H9 (cell line): Measurements from ENCODE around the gene ARHGAP15. TPM values are rescaled to one million over a fixed set of nuclear protein-coding genes. Genes with fewer than 3 reads are reported as not detected.

Experiments
- DNase-seq: peaks from one replicate; pipeline ENCODE4 v3.0.0-alpha.2; 2017
- H2AFZ ChIP-seq: one replicate; pipeline ENCODE4 v1.6.1; 2013; ENCODE audit warnings: mild to moderate bottlenecking, low read length, control low read depth, moderate library complexity
- H2AK5ac ChIP-seq: 2 replicates; pipeline ENCODE4 v1.6.1; 2013; ENCODE audit warnings: low read length, control low read depth, mixed read lengths; ENCODE audit not compliant: insufficient read length
- H2BK120ac ChIP-seq: one replicate; pipeline ENCODE4 v1.6.1; 2013; ENCODE audit warnings: low read depth, mild to moderate bottlenecking, low read length, control low read depth, inconsistent platforms; ENCODE audit not compliant: poor library complexity, severe bottlenecking
- H2BK12ac ChIP-seq: 2 replicates; pipeline ENCODE4 v1.6.1; 2013; ENCODE audit warnings: low read length, control low read depth, mixed read lengths, low read depth; ENCODE audit not compliant: insufficient read length
- H2BK15ac ChIP-seq: 2 replicates; pipeline ENCODE4 v1.6.1; 2013; ENCODE audit warnings: low read depth, low read length, control low read depth
- H2BK20ac ChIP-seq: one replicate; pipeline ENCODE4 v1.6.1; 2013; ENCODE audit warnings: low read depth, mild to moderate bottlenecking, low read length, control low read depth, inconsistent platforms; ENCODE audit not compliant: poor library complexity, severe bottlenecking
- H2BK5ac ChIP-seq: 2 replicates; pipeline ENCODE4 v1.6.1; 2013; ENCODE audit warnings: low read length, control low read depth, mixed read lengths; ENCODE audit not compliant: insufficient read length
- H3K14ac ChIP-seq: 2 replicates; pipeline ENCODE4 v1.6.1; 2013; ENCODE audit warnings: low read length, control low read depth; ENCODE audit not compliant: insufficient read depth
- H3K18ac ChIP-seq: 2 replicates; pipeline ENCODE4 v1.6.1; 2013; ENCODE audit warnings: low read depth, mild to moderate bottlenecking, mixed read lengths, low read length, control low read depth; ENCODE audit not compliant: insufficient read length
- H3K23ac ChIP-seq: 2 replicates; pipeline ENCODE4 v1.6.1; 2013; ENCODE audit warnings: low read length, control low read depth, mixed read lengths, low read depth; ENCODE audit not compliant: insufficient read length
- H3K23me2 ChIP-seq: 2 replicates; pipeline ENCODE4 v1.6.1; 2013; ENCODE audit warnings: low read depth, mild to moderate bottlenecking, mixed read lengths, low read length, control low read depth; ENCODE audit not compliant: insufficient read length, poor library complexity, severe bottlenecking
- H3K27ac ChIP-seq: 2 replicates; pipeline ENCODE4 v1.5.1; 2013; ENCODE audit warnings: low read length, control low read depth, mixed read lengths, low read depth; ENCODE audit not compliant: insufficient read length
- H3K27me3 ChIP-seq: 2 replicates; pipeline ENCODE4 v1.6.1; 2013; ENCODE audit warnings: low read length, control low read depth, inconsistent platforms; ENCODE audit not compliant: insufficient read depth
- H3K4ac ChIP-seq: 2 replicates; pipeline ENCODE4 v1.6.1; 2013; ENCODE audit warnings: low read depth, mild to moderate bottlenecking, control low read depth, inconsistent platforms, low read length, moderate library complexity
- H3K4me1 ChIP-seq: 2 replicates; pipeline ENCODE4 v1.6.1; 2013; ENCODE audit warnings: low read length, control low read depth, inconsistent platforms; ENCODE audit not compliant: insufficient read depth
- H3K4me2 ChIP-seq: 2 replicates; pipeline ENCODE4 v1.6.1; 2013; ENCODE audit warnings: low read length, control low read depth, mixed read lengths; ENCODE audit not compliant: insufficient read length, insufficient read depth
- H3K56ac ChIP-seq: 2 replicates; pipeline ENCODE4 v1.6.1; 2013; ENCODE audit warnings: low read depth, mild to moderate bottlenecking, mixed read lengths, low read length, control low read depth; ENCODE audit not compliant: insufficient read length
- H3K79me1 ChIP-seq: 2 replicates; pipeline ENCODE4 v1.6.1; 2013; ENCODE audit warnings: low read depth, mild to moderate bottlenecking, moderate library complexity, low read length, control low read depth, inconsistent platforms; ENCODE audit not compliant: insufficient read depth, poor library complexity, severe bottlenecking
- H3K79me2 ChIP-seq: 2 replicates; pipeline ENCODE4 v1.6.1; 2013; ENCODE audit warnings: low read length, control low read depth, inconsistent platforms; ENCODE audit not compliant: insufficient read depth
- H3K9ac ChIP-seq: 2 replicates; pipeline ENCODE4 v1.6.1; 2013; ENCODE audit warnings: low read length, control low read depth, mixed read lengths; ENCODE audit not compliant: insufficient read length; ENCODE audit errors: extremely low read depth
- H3K9me3 ChIP-seq: one replicate; pipeline ENCODE4 v1.6.1; 2013; ENCODE audit warnings: low read depth, low read length, inconsistent platforms; ENCODE audit not compliant: control insufficient read depth
- H3T11ph ChIP-seq: one replicate; pipeline ENCODE4 v1.6.1; 2013; ENCODE audit warnings: mild to moderate bottlenecking, low read length, control low read depth, inconsistent platforms
- H4K20me1 ChIP-seq: one replicate; pipeline ENCODE4 v1.6.1; 2013; ENCODE audit not compliant: control insufficient read depth, insufficient read length, insufficient read depth
- H4K5ac ChIP-seq: 2 replicates; pipeline ENCODE4 v1.6.1; 2013; ENCODE audit warnings: low read depth, mild to moderate bottlenecking, mixed read lengths, low read length, control low read depth; ENCODE audit not compliant: insufficient read length
- H4K8ac ChIP-seq: replicated peaks from 2 replicates; pipeline ENCODE4 v1.6.1; 2013; ENCODE audit warnings: low read length, control low read depth, mixed read lengths, low read depth; ENCODE audit not compliant: insufficient read length
- H4K91ac ChIP-seq: 2 replicates; pipeline ENCODE4 v1.6.1; 2013; ENCODE audit warnings: low read depth, mild to moderate bottlenecking, moderate library complexity, mixed read lengths, low read length, control low read depth; ENCODE audit not compliant: insufficient read length
- H3K27ac Mint-ChIP-seq, 3 experiments: 2 replicates in 2 of 3; 3 replicates in 1 of 3; pipeline ENCODE4 v1.8.0; 2020 to 2021; ENCODE audit warnings: mixed read lengths in 3 of 3, mild to moderate bottlenecking in 1 of 3, moderate library complexity in 1 of 3
- H3K27me3 Mint-ChIP-seq: 2 replicates; pipeline ENCODE4 v1.8.0; 2021; ENCODE audit warnings: low read depth, mild to moderate bottlenecking, moderate library complexity, mixed read lengths
- H3K36me3 Mint-ChIP-seq, 3 experiments: 2 replicates in 2 of 3; 3 replicates in 1 of 3; pipeline ENCODE4 v1.8.0; 2020 to 2021; ENCODE audit warnings: low read depth in 3 of 3, mixed read lengths in 3 of 3; ENCODE audit not compliant: insufficient read depth in 1 of 3
- H3K4me1 Mint-ChIP-seq, 2 experiments: 2 replicates each; pipeline ENCODE4 v1.8.0; 2020; ENCODE audit warnings: mixed read lengths in 2 of 2
- H3K4me3 Mint-ChIP-seq, 2 experiments: 2 replicates in 1 of 2; 3 replicates in 1 of 2; pipeline ENCODE4 v1.8.0; 2020 to 2021; ENCODE audit warnings: mild to moderate bottlenecking in 2 of 2, mixed read lengths in 2 of 2, moderate library complexity in 1 of 2
- H3K9me3 Mint-ChIP-seq, 2 experiments: 2 replicates in 1 of 2; 3 replicates in 1 of 2; pipeline ENCODE4 v1.8.0; 2020; ENCODE audit warnings: mild to moderate bottlenecking in 2 of 2, mixed read lengths in 2 of 2, moderate library complexity in 1 of 2
- CTCF ChIP-seq: fragments of 200-600 bp; sonication (generic); conservative IDR thresholded peaks from 3 replicates; pipeline ENCODE4 v1.8.0; 2021; ENCODE audit warnings: antibody characterized with exemption, mild to moderate bottlenecking
- WGBS: extraction: QIAGEN DNeasy Blood & Tissue Kit; methylation state at CpG from one replicate; pipeline ENCODE4 v1.1.7; 2013; ENCODE audit warnings: missing lambda C conversion rate, low lambda C conversion rate, mixed read lengths; ENCODE audit not compliant: insufficient read length; ENCODE audit errors: extremely low coverage; 5-methylcytosine and 5-hydroxymethylcytosine counted together
- total RNA-seq: library from RNA; stranded (reverse); gene quantifications from 2 replicates; pipeline ENCODE4 v1.2.1, GENCODE V29; 2021

Gene ARHGAP15
- total RNA-seq, 1 experiment from 2014 or later = not detected

- Histone ChIP-seq H3K9me3 (no peaks in the 10 kb centered on the region), H2BK15ac (no peak overlapping the region), H4K91ac (no peak overlapping the region), H2BK120ac (no peak overlapping the region), H3K79me2 (no peaks in the 10 kb centered on the region), H4K20me1 (no peaks in the 10 kb centered on the region), H4K8ac (no peak overlapping the region), H3K4ac (no peak overlapping the region), H2BK5ac (no peak overlapping the region), H3K4me1 (no peaks in the 10 kb centered on the region), H3K27me3 (no peaks in the 10 kb centered on the region), H3K23me2 (no peaks in the 10 kb centered on the region), H2BK12ac (no peak overlapping the region), H3K27ac (no peak overlapping the region), H3K23ac (no peak overlapping the region), H3K56ac (no peak overlapping the region), H3K4me2 (no peak overlapping the region), H3K14ac (no peak overlapping the region), H3K18ac (no peak overlapping the region), H3T11ph (no peak overlapping the region), H3K79me1 (no peaks in the 10 kb centered on the region), H2AFZ (no peak overlapping the region), H3K9ac (no peak overlapping the region), H4K5ac (no peak overlapping the region), H2BK20ac (no peak overlapping the region), H2AK5ac (no peak overlapping the region)
- Mint-ChIP-seq H3K9me3 (peaks cover 14 to 17% of the 10 kb centered on the region in 2 experiments; a peak in 4 of 5 replicates), H3K27ac (no peak overlapping the region), H3K27me3 (peaks cover 3% of the 10 kb centered on the region; the same call in 1 of the 2 replicates), H3K4me1 (no peaks in the 10 kb centered on the region), H3K36me3 (peaks cover 6 to 27% (median 9%) of the 10 kb centered on the region in 3 experiments; a peak in 6 of 7 replicates), H3K4me3 (no peak overlapping the region)
- no CpG with 5 or more reads among the region's 2 CpGs for WGBS
- no peak for TF ChIP-seq CTCF
- DNase-seq = no peak
Observed at GRCh38 chr2:143710879-143711278, 581.7 kb downstream of the ARHGAP15 start.
